ENCODE data around the gene ANXA2R.

The ANXA2R gene

DNA sequence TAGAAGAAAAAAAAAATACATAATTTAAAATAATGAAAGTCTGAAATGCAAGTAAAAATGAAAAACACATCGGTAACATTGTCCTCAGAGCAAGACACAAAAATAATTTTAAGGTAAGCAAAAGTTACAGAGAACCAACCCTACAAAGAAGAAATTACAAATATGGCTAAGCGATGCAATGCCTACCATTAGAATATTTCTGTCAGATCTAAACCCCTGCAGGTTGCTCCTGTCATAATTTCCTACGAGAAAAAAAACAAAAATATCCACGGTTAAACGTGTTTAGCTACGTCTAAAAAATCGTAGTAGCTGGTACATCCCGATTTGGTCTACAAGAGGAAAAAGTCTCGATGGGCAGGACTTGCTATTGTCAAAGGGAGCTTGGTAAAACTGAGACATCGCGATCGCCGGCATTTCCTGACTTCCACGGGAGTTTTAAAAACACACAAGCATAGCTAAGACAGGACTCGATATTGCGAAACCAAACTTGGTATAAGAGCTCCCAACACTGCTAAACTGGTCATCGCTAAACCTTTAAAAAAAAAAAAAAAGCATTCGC, 1.1 kb upstream of the ANXA2R start:
- peak overlapping the region; percentile 76 for H3K4me3 ChIP-seq (ENCODE audit: low read depth, low read length)
- TF ChIP-seq, protein P1, sequence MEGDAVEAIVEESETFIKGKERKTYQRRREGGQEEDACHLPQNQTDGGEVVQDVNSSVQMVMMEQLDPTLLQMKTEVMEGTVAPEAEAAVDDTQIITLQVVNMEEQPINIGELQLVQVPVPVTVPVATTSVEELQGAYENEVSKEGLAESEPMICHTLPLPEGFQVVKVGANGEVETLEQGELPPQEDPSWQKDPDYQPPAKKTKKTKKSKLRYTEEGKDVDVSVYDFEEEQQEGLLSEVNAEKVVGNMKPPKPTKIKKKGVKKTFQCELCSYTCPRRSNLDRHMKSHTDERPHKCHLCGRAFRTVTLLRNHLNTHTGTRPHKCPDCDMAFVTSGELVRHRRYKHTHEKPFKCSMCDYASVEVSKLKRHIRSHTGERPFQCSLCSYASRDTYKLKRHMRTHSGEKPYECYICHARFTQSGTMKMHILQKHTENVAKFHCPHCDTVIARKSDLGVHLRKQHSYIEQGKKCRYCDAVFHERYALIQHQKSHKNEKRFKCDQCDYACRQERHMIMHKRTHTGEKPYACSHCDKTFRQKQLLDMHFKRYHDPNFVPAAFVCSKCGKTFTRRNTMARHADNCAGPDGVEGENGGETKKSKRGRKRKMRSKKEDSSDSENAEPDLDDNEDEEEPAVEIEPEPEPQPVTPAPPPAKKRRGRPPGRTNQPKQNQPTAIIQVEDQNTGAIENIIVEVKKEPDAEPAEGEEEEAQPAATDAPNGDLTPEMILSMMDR (IDR thresholded peaks at IDR 0.05; ENCODE audit: low read depth, low read length) = no peak

DNA sequence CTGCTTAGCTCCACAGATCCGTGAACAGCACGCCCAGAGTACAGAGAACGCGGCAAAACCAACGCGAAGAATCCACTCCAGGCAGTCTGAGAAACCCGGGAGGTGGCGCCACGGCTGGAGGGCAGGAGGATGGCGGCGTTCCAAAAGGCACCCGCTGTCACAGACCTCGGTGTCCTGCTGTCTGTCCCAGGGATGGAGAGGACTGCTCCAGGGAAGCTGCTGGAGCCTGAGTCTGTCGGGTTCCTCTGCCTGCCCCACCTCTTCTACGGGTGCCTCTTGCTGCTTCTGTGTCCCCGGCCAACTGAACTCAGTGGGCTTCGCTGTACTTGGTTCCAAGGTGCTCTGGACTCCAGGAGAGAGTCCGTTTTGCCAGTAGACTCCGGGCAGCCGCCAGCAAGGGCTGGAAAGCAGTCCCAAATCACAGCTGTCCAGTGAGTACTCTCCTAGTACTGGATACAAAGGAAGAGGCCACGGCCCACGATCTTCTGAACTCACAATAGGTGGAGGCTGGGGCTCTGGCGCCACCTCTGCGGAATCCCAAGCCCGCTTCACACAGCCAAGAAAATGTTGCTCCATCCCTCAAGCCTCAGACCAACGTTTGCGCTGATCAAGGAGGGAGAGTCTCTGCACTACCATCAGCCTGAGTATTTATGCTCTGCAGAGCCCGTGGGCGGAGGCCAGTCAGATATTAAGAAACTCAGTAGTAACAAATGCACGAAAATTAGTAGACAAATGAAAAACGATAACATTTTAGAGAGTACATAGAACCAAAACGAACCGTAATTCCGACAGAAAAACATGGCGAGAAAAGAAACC, 440 bp downstream of the ANXA2R start:
- TF ChIP-seq, protein P1 (IDR thresholded peaks at IDR 0.05; ENCODE audit: low read depth, low read length) = no peak
- peak overlapping the region; percentile 44 for H3K4me3 ChIP-seq (ENCODE audit: low read depth, low read length)

DNA sequence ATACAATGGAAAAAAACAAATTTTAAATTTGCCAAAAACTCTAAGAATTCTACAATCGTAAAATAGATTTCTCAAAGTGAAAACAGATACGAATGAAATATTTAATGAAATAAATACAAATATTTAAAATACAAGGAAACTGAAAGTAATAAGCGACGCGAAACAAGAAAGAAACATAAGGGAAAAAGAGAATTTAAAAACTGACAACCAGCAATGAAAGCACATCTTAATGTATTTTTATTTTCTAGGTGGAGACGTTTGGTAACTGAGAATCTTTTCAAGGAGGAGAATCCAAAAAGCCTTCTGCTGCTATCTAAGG, 1.0 kb downstream of the ANXA2R start:
- H3K4me3 ChIP-seq (ENCODE audit: low read depth, low read length) = peak overlapping the region; percentile 44; the same call in 1 of the 2 replicates
- TF ChIP-seq, protein P1 (IDR thresholded peaks at IDR 0.05; ENCODE audit: low read depth, low read length) = no peak

DNA sequence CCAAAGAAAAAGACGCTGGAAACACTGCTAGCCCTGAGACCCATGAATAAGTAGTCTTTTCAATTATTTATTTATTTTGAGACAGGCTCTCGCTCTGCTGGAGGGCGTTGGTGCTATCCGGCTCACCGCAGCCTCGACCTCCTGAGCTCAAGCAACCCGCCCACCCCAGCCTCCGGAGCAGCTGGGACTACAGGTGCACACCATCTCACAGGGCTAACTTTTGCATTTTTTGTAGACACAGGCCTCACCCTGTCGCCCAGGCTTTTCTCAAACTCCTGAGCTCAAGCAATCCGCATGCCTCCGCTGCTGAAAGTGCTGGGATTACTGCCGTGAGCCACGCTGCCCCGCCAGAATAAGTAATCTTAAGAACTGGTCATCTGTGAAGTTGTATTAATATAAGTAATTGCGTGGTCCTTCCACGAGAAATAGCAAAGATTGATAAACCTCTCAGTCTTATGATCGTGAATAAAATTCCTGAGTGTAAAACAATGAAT, 1.6 kb downstream of the ANXA2R start:
- TF ChIP-seq, protein P1 (IDR thresholded peaks at IDR 0.05; ENCODE audit: low read depth, low read length) = no peak
- H3K4me3 ChIP-seq (ENCODE audit: low read depth, low read length) = peak overlapping the region; percentile 63

DNA sequence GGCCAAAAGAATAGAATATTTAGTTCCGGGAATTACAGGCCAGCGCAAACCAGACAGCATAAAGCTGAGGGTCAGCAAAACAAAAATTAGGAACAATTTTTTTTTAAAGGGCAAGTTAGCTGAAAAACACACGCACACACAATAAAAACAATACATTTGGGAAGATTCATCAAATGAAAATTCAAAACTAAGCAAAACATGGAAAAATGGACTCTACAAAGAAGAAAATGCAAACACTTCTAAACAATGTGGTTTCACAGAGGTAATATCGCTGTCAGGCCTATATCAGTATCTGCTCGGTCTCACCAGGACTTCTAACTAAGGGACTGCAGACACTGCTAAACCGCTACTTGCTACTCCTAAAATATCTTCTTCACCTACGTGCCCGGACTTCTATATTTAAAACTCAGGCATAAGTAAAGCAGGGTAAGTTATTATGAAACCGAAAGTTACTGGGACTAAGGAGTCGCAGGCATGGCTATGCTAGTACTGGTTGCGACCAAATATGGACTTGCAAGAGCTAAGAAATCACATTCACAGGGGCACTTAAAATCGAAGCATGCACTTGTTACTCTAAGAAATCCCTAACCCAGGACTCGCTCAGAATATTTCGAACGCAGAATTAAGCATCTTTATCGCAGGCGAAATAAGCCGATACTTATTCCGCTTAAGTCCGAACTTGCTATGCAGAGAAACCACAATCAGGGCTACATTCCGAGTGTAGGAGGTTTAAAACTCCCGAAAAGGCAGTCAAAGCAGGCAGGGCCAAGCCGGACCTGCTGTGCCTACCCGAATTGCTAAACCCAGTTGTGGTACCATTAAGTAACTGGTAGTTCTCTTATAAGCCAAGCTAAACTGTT, 2.3 kb downstream of the ANXA2R start:
- TF ChIP-seq, protein P1 (IDR thresholded peaks at IDR 0.05; ENCODE audit: low read depth, low read length) = no peak
- H3K4me3 ChIP-seq (ENCODE audit: low read depth, low read length) = peak overlapping the region; percentile 63

DNA sequence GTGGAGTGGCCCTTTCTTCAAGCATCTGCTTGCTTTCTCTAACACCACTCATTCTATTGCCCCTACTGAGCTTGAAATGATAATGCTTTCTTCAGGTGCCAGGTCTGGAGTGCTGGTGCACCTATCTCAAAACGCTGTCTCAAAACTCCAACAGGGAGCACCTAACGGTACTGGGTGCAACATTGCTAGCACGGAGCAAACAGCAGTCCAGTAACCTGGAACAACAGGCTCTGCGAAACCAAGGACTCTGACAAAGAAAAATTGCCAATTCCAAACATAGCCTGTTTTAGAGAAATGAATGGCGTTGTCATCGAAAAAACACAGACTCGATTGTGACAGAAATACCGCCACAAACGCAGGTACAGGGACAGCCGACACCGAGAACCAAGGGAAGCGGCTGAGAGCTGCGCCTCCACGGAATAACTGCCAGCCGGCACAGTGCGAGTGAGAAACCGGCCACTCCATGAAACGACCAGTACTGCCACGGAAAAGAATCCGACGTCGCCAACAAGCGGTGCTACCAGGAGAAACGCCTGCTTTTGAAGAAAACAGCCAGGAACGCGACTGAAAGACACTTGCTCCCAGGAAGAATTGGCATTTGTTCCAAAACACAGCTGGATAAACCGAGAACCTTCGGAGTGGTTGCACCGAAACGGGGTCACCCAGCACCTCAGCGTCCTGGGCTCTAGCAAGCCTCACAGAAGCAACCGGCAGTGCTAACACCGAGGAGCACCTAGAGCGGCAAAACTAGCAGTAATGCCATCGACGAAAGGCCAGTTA, 3.1 kb downstream of the ANXA2R start:
- TF ChIP-seq, protein P1 (IDR thresholded peaks at IDR 0.05; ENCODE audit: low read depth, low read length) = no peak
- H3K4me3 ChIP-seq (ENCODE audit: low read depth, low read length) = peak overlapping the region; percentile 63

All from WI38 (cell line).